B cell (primary cell): ENCODE measurements around the gene GSC2. TPM values are rescaled to one million over a fixed set of nuclear protein-coding genes. Genes with fewer than 3 reads are reported as not detected.

Source experiments
- ATAC-seq: fragments of 200-7000 bp; cut with Tn5 transposase; one replicate; pipeline ENCODE4 v1.10.0; 2021; ENCODE audit warnings: low read depth, mild to moderate bottlenecking, moderate number of reproducible peaks, moderate library complexity
- CTCF ChIA-PET: fragments of 350-600 bp; sonication (Branson Sonifier 250); formaldehyde crosslinking; loops from one replicate; lab custom pipeline; 2021; ENCODE audit warnings: antibody characterized with exemption, inconsistent platforms; lab: Charles Lee
- POLR2A ChIA-PET: fragments of 350-600 bp; sonication (Branson Sonifier 250); formaldehyde crosslinking; loops from one replicate; lab custom pipeline; 2021; ENCODE audit warnings: antibody characterized with exemption; lab: Charles Lee
- DNase-seq: peaks from one replicate; pipeline ENCODE4 v3.0.0; 2013
- H2AFZ ChIP-seq: 2 replicates; pipeline ENCODE4 v1.6.1; 2012; ENCODE audit warnings: mild to moderate bottlenecking, low read depth, low read length; ENCODE audit not compliant: insufficient read depth, poor library complexity, severe bottlenecking
- H3K27ac ChIP-seq, 2 donors: 1 replicate in 1 of 2; 2 replicates in 1 of 2; pipeline ENCODE4 v1.5.1; 2012 to 2013; ENCODE audit warnings: low read length in 2 of 2, mild to moderate bottlenecking in 2 of 2, moderate library complexity in 1 of 2
- H3K27me3 ChIP-seq, 4 experiments: fragments of 200-600 bp in 1 of 4; sonication (generic) in 1 of 4; replicated peaks in 1 of 4; 1 replicate in 2 of 4; 2 replicates in 2 of 4; pipeline versions ENCODE4 v1.6.1 to v1.7.0; 2013 to 2016; ENCODE audit warnings: low read length in 3 of 4, mild to moderate bottlenecking in 2 of 4, mixed read lengths in 1 of 4, moderate library complexity in 1 of 4; ENCODE audit not compliant: insufficient read depth in 4 of 4, control insufficient read depth in 3 of 4; ENCODE audit errors: control extremely low read depth in 1 of 4
- H3K36me3 ChIP-seq, 2 experiments: replicated peaks in 1 of 2; 1 replicate in 1 of 2; 2 replicates in 1 of 2; pipeline versions ENCODE4 v1.6.1 to v1.7.1; 2013; ENCODE audit warnings: low read length in 1 of 2; ENCODE audit not compliant: insufficient read depth in 2 of 2, control insufficient read depth in 1 of 2; ENCODE audit errors: control extremely low read depth in 1 of 2, extremely low read depth in 1 of 2
- H3K4me1 ChIP-seq, 2 donors: fragments of 200-600 bp in 1 of 2; sonication (generic) in 1 of 2; 1 replicate in 1 of 2; 2 replicates in 1 of 2; pipeline versions ENCODE4 v1.5.1 to v1.6.1; 2013 to 2017; ENCODE audit warnings: low read length in 2 of 2; ENCODE audit not compliant: control insufficient read depth in 2 of 2, insufficient read depth in 2 of 2
- H3K4me2 ChIP-seq: replicated peaks from 2 replicates; pipeline ENCODE3; 2012; ENCODE audit warnings: mild to moderate bottlenecking, low read depth, low read length; ENCODE audit not compliant: poor library complexity, severe bottlenecking
- H3K4me3 ChIP-seq, 5 experiments: fragments of 200-600 bp in 1 of 5; sonication (generic) in 1 of 5; 1 replicate in 3 of 5; 2 replicates in 2 of 5; pipeline versions ENCODE4 v1.5.1 to v1.7.0; 2011 to 2016; ENCODE audit warnings: low read length in 4 of 5, mild to moderate bottlenecking in 4 of 5, low read depth in 2 of 5, control low read depth in 1 of 5, moderate library complexity in 1 of 5; ENCODE audit not compliant: insufficient read depth in 1 of 5; ENCODE audit errors: control extremely low read depth in 1 of 5, extremely low read depth in 1 of 5
- H3K79me2 ChIP-seq: fragments of 200-600 bp; sonication (generic); one replicate; pipeline ENCODE4 v1.6.0; 2016; ENCODE audit warnings: low read length; ENCODE audit not compliant: control insufficient read depth, insufficient read depth
- H3K9ac ChIP-seq: fragments of 200-600 bp; sonication (generic); 2 replicates; pipeline ENCODE4 v1.6.1; 2017; ENCODE audit warnings: mild to moderate bottlenecking, low read length, moderate library complexity
- H3K9me3 ChIP-seq, 3 donors: one replicate each; pipeline versions ENCODE4 v1.6.1 to v1.7.1; 2013; ENCODE audit warnings: low read length in 2 of 3; ENCODE audit not compliant: control insufficient read depth in 2 of 3, insufficient read depth in 1 of 3; ENCODE audit errors: control extremely low read depth in 1 of 3
- H4K20me1 ChIP-seq: 2 replicates; pipeline ENCODE4 v1.6.0; 2012; ENCODE audit warnings: mild to moderate bottlenecking, low read length; ENCODE audit not compliant: insufficient read depth, control insufficient read depth, poor library complexity, severe bottlenecking
- H3K27ac Mint-ChIP-seq: one replicate; pipeline ENCODE4 v1.8.0; 2021; ENCODE audit warnings: mixed read lengths
- H3K27me3 Mint-ChIP-seq: one replicate; pipeline ENCODE4 v1.8.0; 2021; ENCODE audit warnings: mixed read lengths
- H3K4me1 Mint-ChIP-seq: one replicate; pipeline ENCODE4 v1.8.0; 2021; ENCODE audit warnings: mixed read lengths
- H3K4me3 Mint-ChIP-seq: one replicate; pipeline ENCODE4 v1.8.0; 2021; ENCODE audit warnings: mixed read lengths
- H3K9me3 Mint-ChIP-seq: one replicate; pipeline ENCODE4 v1.8.0; 2022; ENCODE audit warnings: mixed read lengths; ENCODE audit not compliant: insufficient read depth
- EZH2 ChIP-seq: IDR thresholded peaks from 2 replicates; pipeline ENCODE4 v1.6.1; 2012; ENCODE audit warnings: borderline replicate concordance, low read depth, mild to moderate bottlenecking, moderate library complexity, low read length; ENCODE audit not compliant: insufficient read depth, poor library complexity, severe bottlenecking
- WGBS: methylation state at CpG from one replicate; pipeline ENCODE4 v1.1.5; 2013; ENCODE audit warnings: missing lambda C conversion rate; ENCODE audit not compliant: insufficient coverage; 5-methylcytosine and 5-hydroxymethylcytosine counted together
- intact Hi-C: fragments of 100-400 bp; cut with micrococcal nuclease; formaldehyde crosslinking; loops from one replicate; pipeline ENCODE4 v1.10.0; 2022
- polyA plus RNA-seq: library from polyadenylated mRNA; depleted of rRNA; stranded (reverse); fragments of >200 nt; gene quantifications from 2 replicates; pipeline ENCODE4 v1.2.3, GENCODE V29; 2012
- total RNA-seq, 2 donors: library from RNA; stranded (reverse); fragments of 120-200 nt in 1 of 2; gene quantifications; 1 replicate in 1 of 2; 2 replicates in 1 of 2; pipeline versions ENCODE4 v1.2.3 to v1.2.4, GENCODE V29; 2013 to 2022
- TF ChIP-seq, protein P1 (sequence below): fragments of 200-600 bp; IDR thresholded peaks from one replicate; pipeline ENCODE4 v1.8.0; 2022; ENCODE audit warnings: antibody characterized with exemption, mild to moderate bottlenecking

GSC2 gene
- total and polyA plus RNA-seq, 2 donors (not counting 1 experiment from before 2014, with no cell fraction given) = not detected

GRCh38 chr22:19132693-19133400 is 17.2 kb downstream of the GSC2 start:
- no peak for TF ChIP-seq EZH2
- TF ChIP-seq, protein P1, sequence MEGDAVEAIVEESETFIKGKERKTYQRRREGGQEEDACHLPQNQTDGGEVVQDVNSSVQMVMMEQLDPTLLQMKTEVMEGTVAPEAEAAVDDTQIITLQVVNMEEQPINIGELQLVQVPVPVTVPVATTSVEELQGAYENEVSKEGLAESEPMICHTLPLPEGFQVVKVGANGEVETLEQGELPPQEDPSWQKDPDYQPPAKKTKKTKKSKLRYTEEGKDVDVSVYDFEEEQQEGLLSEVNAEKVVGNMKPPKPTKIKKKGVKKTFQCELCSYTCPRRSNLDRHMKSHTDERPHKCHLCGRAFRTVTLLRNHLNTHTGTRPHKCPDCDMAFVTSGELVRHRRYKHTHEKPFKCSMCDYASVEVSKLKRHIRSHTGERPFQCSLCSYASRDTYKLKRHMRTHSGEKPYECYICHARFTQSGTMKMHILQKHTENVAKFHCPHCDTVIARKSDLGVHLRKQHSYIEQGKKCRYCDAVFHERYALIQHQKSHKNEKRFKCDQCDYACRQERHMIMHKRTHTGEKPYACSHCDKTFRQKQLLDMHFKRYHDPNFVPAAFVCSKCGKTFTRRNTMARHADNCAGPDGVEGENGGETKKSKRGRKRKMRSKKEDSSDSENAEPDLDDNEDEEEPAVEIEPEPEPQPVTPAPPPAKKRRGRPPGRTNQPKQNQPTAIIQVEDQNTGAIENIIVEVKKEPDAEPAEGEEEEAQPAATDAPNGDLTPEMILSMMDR = no peak
- H3K27ac Mint-ChIP-seq = no peak overlapping the region
- H3K27me3 ChIP-seq = no peaks in the 10 kb centered on the region
- H3K27ac ChIP-seq = no peak overlapping the region
- no peaks in the 10 kb centered on the region for H3K9me3 ChIP-seq
- no peaks in the 10 kb centered on the region for H3K9me3 Mint-ChIP-seq
- H3K4me1 Mint-ChIP-seq = no peaks in the 10 kb centered on the region
- DNase-seq (no peak), ATAC-seq (no peak)
- no peaks in the 10 kb centered on the region for H3K27me3 Mint-ChIP-seq
- H4K20me1 ChIP-seq = peaks cover 11% of the 10 kb centered on the region
- no peak overlapping the region for H3K4me3 Mint-ChIP-seq
- no peak overlapping the region for H2AFZ ChIP-seq
- 94% methylated on average over 7 of the region's 9 CpGs for WGBS
- intact Hi-C loops = no loop called here
- POLR2A ChIA-PET = no interaction called here
- no peak overlapping the region for H3K4me2 ChIP-seq
- H3K79me2 ChIP-seq = no peaks in the 10 kb centered on the region
- CTCF ChIA-PET = interaction anchor here (1.6 kb wide), 1 partner anchor 12 kb away, joined by 6 read pairs; the partner anchor contains the start of gene ESS2
- no peak overlapping the region for H3K9ac ChIP-seq
- H3K36me3 ChIP-seq = peaks cover 2 to 32% of the 10 kb centered on the region in 2 experiments
- no peaks in the 10 kb centered on the region for H3K4me1 ChIP-seq
- no peak overlapping the region for H3K4me3 ChIP-seq

GRCh38 chr22:19132153-19132552 is 17.9 kb downstream of the GSC2 start:
- ChIA-PET POLR2A (no interaction called here), CTCF (no interaction called here)
- Mint-ChIP-seq H3K4me3 (no peak overlapping the region), H3K27ac (no peak overlapping the region), H3K27me3 (no peaks in the 10 kb centered on the region), H3K4me1 (no peaks in the 10 kb centered on the region), H3K9me3 (no peaks in the 10 kb centered on the region)
- Histone ChIP-seq H3K36me3 (peaks cover 2 to 29% of the 10 kb centered on the region in 2 experiments), H4K20me1 (peaks cover 6% of the 10 kb centered on the region), H3K9ac (no peak overlapping the region), H3K9me3 (no peaks in the 10 kb centered on the region), H3K4me1 (no peaks in the 10 kb centered on the region), H3K4me3 (no peak overlapping the region), H3K27me3 (no peaks in the 10 kb centered on the region), H3K27ac (no peak overlapping the region), H3K4me2 (no peak overlapping the region), H2AFZ (no peak overlapping the region), H3K79me2 (no peaks in the 10 kb centered on the region)
- ATAC-seq = no peak
- intact Hi-C loops = no loop called here
- DNase-seq = no peak
- WGBS = 95% methylated on average over 18 of the region's 20 CpGs
- TF ChIP-seq, protein P1 = no peak
- no peak for TF ChIP-seq EZH2
